IMR-90 (cell line): ENCODE data around the gene IQCE.

Experiments
- CTCF ChIP-seq: conservative IDR thresholded peaks from 2 replicates; pipeline ENCODE4 v1.5.1; 2012; ENCODE audit warnings: mild to moderate bottlenecking, low read depth, low read length, improper control_type of control experiment
- ELK1 ChIP-seq: fragments of 150-350 bp; IDR thresholded peaks from 2 replicates; pipeline ENCODE4 v1.6.1; 2016; ENCODE audit warnings: low read depth, mild to moderate bottlenecking, low read length, moderate library complexity, borderline replicate concordance
- FOS ChIP-seq: fragments of 150-350 bp; IDR thresholded peaks from 2 replicates; pipeline ENCODE4 v1.6.1; 2016; ENCODE audit warnings: low read depth, low read length
- MAZ ChIP-seq: IDR thresholded peaks from 2 replicates; pipeline ENCODE4 v1.6.1; 2012; ENCODE audit warnings: low read depth, mild to moderate bottlenecking, low read length, improper control_type of control experiment, moderate library complexity, borderline replicate concordance
- MXI1 ChIP-seq: IDR thresholded peaks from 2 replicates; pipeline ENCODE4 v1.6.1; 2012; ENCODE audit warnings: low read depth, mild to moderate bottlenecking, low read length, moderate library complexity, borderline replicate concordance
- POLR2A ChIP-seq: IDR thresholded peaks from 2 replicates; pipeline ENCODE4 v1.6.1; 2012; ENCODE audit warnings: mild to moderate bottlenecking, low read depth, low read length
- RAD21 ChIP-seq: IDR thresholded peaks from 2 replicates; pipeline ENCODE4 v1.6.1; 2012; ENCODE audit warnings: low read length, improper control_type of control experiment
- RCOR1 ChIP-seq: IDR thresholded peaks from 2 replicates; pipeline ENCODE4 v1.6.1; 2012; ENCODE audit warnings: mild to moderate bottlenecking, low read length, improper control_type of control experiment; ENCODE audit not compliant: insufficient replicate concordance
- SMC3 ChIP-seq: fragments of 150-350 bp; IDR thresholded peaks from 2 replicates; pipeline ENCODE4 v1.6.1; 2016; ENCODE audit warnings: low read depth, mild to moderate bottlenecking, antibody characterized with exemption, low read length, moderate library complexity
- USF2 ChIP-seq: fragments of 150-350 bp; IDR thresholded peaks from 2 replicates; pipeline ENCODE4 v1.6.1; 2017; ENCODE audit warnings: mild to moderate bottlenecking, antibody characterized with exemption, low read length, low read depth

GRCh38 chr7:2566348-2566889 is 7.6 kb downstream of the IQCE start:
- no peak for TF ChIP-seq CTCF
- no peak for TF ChIP-seq POLR2A
- no peak for TF ChIP-seq ELK1
- no peak for TF ChIP-seq RCOR1
- no peak for TF ChIP-seq SMC3
- TF ChIP-seq RAD21 = no peak
- no peak for TF ChIP-seq MAZ
- no peak for TF ChIP-seq FOS
- TF ChIP-seq USF2 = no peak
- TF ChIP-seq MXI1 = no peak
